ENCODE results near the gene CTNND2.

Gene CTNND2

GRCh38 chr5:10985721-10986110 is 918.5 kb downstream of the CTNND2 start:
- DNase-seq (ENCODE audit: low read depth): no peak

- DNase-seq (ENCODE audit: low read depth): no peak
These were observed 919.0 kb downstream of the CTNND2 start for GRCh38 chr5:10985091-10985720.

- no peak for DNase-seq (ENCODE audit: low read depth)
These were observed 920.1 kb downstream of the CTNND2 start for GRCh38 chr5:10984021-10984715.

GRCh38 chr5:10982626-10983025 is 921.6 kb downstream of the CTNND2 start:
- DNase-seq (ENCODE audit: low read depth): no peak

- DNase-seq (ENCODE audit: low read depth): no peak
These were observed 922.3 kb downstream of the CTNND2 start for GRCh38 chr5:10981932-10982331.

GRCh38 chr5:10977011-10977410 is 927.2 kb downstream of the CTNND2 start:
- no peak for DNase-seq (ENCODE audit: low read depth)

GRCh38 chr5:10975945-10976344 is 928.3 kb downstream of the CTNND2 start:
- DNase-seq (ENCODE audit: low read depth): no peak

- DNase-seq (ENCODE audit: low read depth): no peak
These were observed 929.4 kb downstream of the CTNND2 start for GRCh38 chr5:10974850-10975249.

- DNase-seq (ENCODE audit: low read depth): no peak
These were observed 930.9 kb downstream of the CTNND2 start for GRCh38 chr5:10973316-10973715.

GRCh38 chr5:10969684-10970180 is 934.5 kb downstream of the CTNND2 start:
- no peak for DNase-seq (ENCODE audit: low read depth)

- DNase-seq (ENCODE audit: low read depth): no peak
These were observed 939.4 kb downstream of the CTNND2 start for GRCh38 chr5:10964806-10965205.

- no peak for DNase-seq (ENCODE audit: low read depth)
These were observed 945.5 kb downstream of the CTNND2 start for GRCh38 chr5:10958728-10959127.

- DNase-seq (ENCODE audit: low read depth): no peak
These were observed 954.2 kb downstream of the CTNND2 start for GRCh38 chr5:10949856-10950630.

- no peak for DNase-seq (ENCODE audit: low read depth)
These were observed 958.2 kb downstream of the CTNND2 start for GRCh38 chr5:10946050-10946449.

- DNase-seq (ENCODE audit: low read depth): no peak
These were observed 962.3 kb downstream of the CTNND2 start for GRCh38 chr5:10941900-10942299.

- no peak for DNase-seq (ENCODE audit: low read depth)
These were observed 968.0 kb downstream of the CTNND2 start for GRCh38 chr5:10936081-10936855.

- no peak for DNase-seq (ENCODE audit: low read depth)
These were observed 968.7 kb downstream of the CTNND2 start for GRCh38 chr5:10935536-10935935.

- no peak for DNase-seq (ENCODE audit: low read depth)
These were observed 969.4 kb downstream of the CTNND2 start for GRCh38 chr5:10934783-10935355.

GRCh38 chr5:10933121-10933520 is 971.1 kb downstream of the CTNND2 start:
- DNase-seq (ENCODE audit: low read depth): no peak

- no peak for DNase-seq (ENCODE audit: low read depth)
These were observed 971.8 kb downstream of the CTNND2 start for GRCh38 chr5:10932426-10932825.

- DNase-seq (ENCODE audit: low read depth): no peak
These were observed 976.6 kb downstream of the CTNND2 start for GRCh38 chr5:10927608-10928007.

GRCh38 chr5:10923310-10923709 is 980.9 kb downstream of the CTNND2 start:
- no peak for DNase-seq (ENCODE audit: low read depth)

All from stimulated activated CD4-positive, alpha-beta T cell treated with anti-CD3 and anti-CD28 coated beads, Interleukin-2, amount 100 ng/mL, for 4 hours (primary cell).